OCI-LY1 (cell line): Measurements from ENCODE around the gene CD96.

Experiments used
- H2AFZ ChIP-seq: fragments of 200-600 bp; sonication (generic), shearing (Covaris generic); 2 replicates; pipeline ENCODE4 v1.6.0; 2014; ENCODE audit warnings: antibody characterized with exemption, mild to moderate bottlenecking, low read length
- H3F3A ChIP-seq: fragments of 200-600 bp; sonication (generic), shearing (Covaris generic); 2 replicates; pipeline ENCODE4 v1.6.0; 2014; ENCODE audit warnings: mild to moderate bottlenecking, antibody characterized with exemption, low read length, moderate library complexity; ENCODE audit not compliant: insufficient read depth
- H3K27ac ChIP-seq: fragments of 200-600 bp; sonication (generic); 2 replicates; pipeline ENCODE4 v1.5.1; 2014; ENCODE audit warnings: low read length, mixed run types, mild to moderate bottlenecking, low read depth; ENCODE audit not compliant: poor library complexity, severe bottlenecking
- H3K27me3 ChIP-seq: fragments of 200-600 bp; sonication (generic); 2 replicates; pipeline ENCODE4 v1.6.0; 2014; ENCODE audit warnings: antibody characterized with exemption, mild to moderate bottlenecking, low read length, moderate library complexity; ENCODE audit not compliant: insufficient read depth
- H3K36me3 ChIP-seq: fragments of 200-600 bp; sonication (generic); 2 replicates; pipeline ENCODE4 v1.6.1; 2014; ENCODE audit warnings: mild to moderate bottlenecking, antibody characterized with exemption, low read length, moderate library complexity, mixed read lengths; ENCODE audit not compliant: insufficient read depth
- H3K4me1 ChIP-seq: fragments of 200-600 bp; sonication (generic); 2 replicates; pipeline ENCODE4 v1.5.1; 2014; ENCODE audit warnings: mild to moderate bottlenecking, low read length, moderate library complexity; ENCODE audit not compliant: insufficient read depth, severe bottlenecking
- H3K4me2 ChIP-seq: fragments of 200-600 bp; sonication (generic), shearing (Covaris generic); 2 replicates; pipeline ENCODE4 v1.6.1; 2014; ENCODE audit warnings: low read length
- H3K4me3 ChIP-seq: fragments of 200-600 bp; sonication (generic); 2 replicates; pipeline ENCODE4 v1.5.1; 2014; ENCODE audit warnings: low read length, low read depth, mild to moderate bottlenecking, mixed read lengths; ENCODE audit not compliant: poor library complexity, severe bottlenecking
- H3K79me2 ChIP-seq: fragments of 200-600 bp; shearing (Covaris generic); 2 replicates; pipeline ENCODE4 v1.6.1; 2016; ENCODE audit warnings: mixed run types, low read length, mixed read lengths; ENCODE audit not compliant: insufficient read depth
- H3K9ac ChIP-seq: fragments of 200-600 bp; sonication (generic), shearing (Covaris generic); 2 replicates; pipeline ENCODE4 v1.6.1; 2014; ENCODE audit warnings: mild to moderate bottlenecking, low read length, mixed read lengths
- H3K9me2 ChIP-seq: fragments of 200-600 bp; sonication (generic), shearing (Covaris generic); 2 replicates; pipeline ENCODE4 v1.6.1; 2014; ENCODE audit warnings: low read depth, mild to moderate bottlenecking, low read length, mixed read lengths
- H3K9me3 ChIP-seq: fragments of 200-600 bp; shearing (Covaris generic); 2 replicates; pipeline ENCODE4 v1.6.1; 2014; ENCODE audit warnings: low read length, mixed read lengths
- H4K20me1 ChIP-seq: fragments of 200-600 bp; sonication (generic), shearing (Covaris generic); 2 replicates; pipeline ENCODE4 v1.6.0; 2016; ENCODE audit warnings: mild to moderate bottlenecking, low read length; ENCODE audit not compliant: insufficient read depth
- CTCF ChIP-seq: fragments of 200-600 bp; sonication (generic), shearing (Covaris generic); IDR thresholded peaks from 2 replicates; pipeline ENCODE4 v1.5.1; 2017; ENCODE audit warnings: mild to moderate bottlenecking, antibody characterized with exemption, low read length, moderate library complexity, mixed read lengths
- EZH2 ChIP-seq: fragments of 200-600 bp; sonication (generic), shearing (Covaris generic); IDR thresholded peaks from 2 replicates; pipeline ENCODE4 v1.8.0; 2017; ENCODE audit warnings: borderline replicate concordance, mixed run types, mild to moderate bottlenecking, antibody characterized with exemption, low read length, moderate library complexity, mixed read lengths

CD96 gene

GRCh38 chr3:111653766-111654165 is 111.8 kb downstream of the CD96 start:
- Histone ChIP-seq H4K20me1 (no peaks in the 10 kb centered on the region), H3K27ac (no peak overlapping the region), H3K9me3 (no peaks in the 10 kb centered on the region), H3K9me2 (no peaks in the 10 kb centered on the region), H3K79me2 (no peaks in the 10 kb centered on the region), H3K27me3 (no peaks in the 10 kb centered on the region), H3K4me2 (no peak overlapping the region), H3K36me3 (no peaks in the 10 kb centered on the region), H3K4me1 (no peaks in the 10 kb centered on the region), H3F3A (no peaks in the 10 kb centered on the region), H3K9ac (no peak overlapping the region), H3K4me3 (no peak overlapping the region), H2AFZ (no peak overlapping the region)
- TF ChIP-seq CTCF (no peak), EZH2 (no peak)

- H3K4me3 ChIP-seq, result no peak overlapping the region
- H3K4me2 ChIP-seq, result no peak overlapping the region
- H3K9me3 ChIP-seq, result peaks cover 8% of the 10 kb centered on the region; the same call in 1 of the 2 replicates
- no peaks in the 10 kb centered on the region for H4K20me1 ChIP-seq
- no peaks in the 10 kb centered on the region for H3K9me2 ChIP-seq
- no peaks in the 10 kb centered on the region for H3K79me2 ChIP-seq
- H3K4me1 ChIP-seq, result no peaks in the 10 kb centered on the region
- H3F3A ChIP-seq, result 0 out of 2 replicates have a peak, but pooled peaks cover 3% of the 10 kb centered on the region
- H3K27me3 ChIP-seq, result no peaks in the 10 kb centered on the region
- H3K36me3 ChIP-seq, result no peaks in the 10 kb centered on the region
- no peak overlapping the region for H2AFZ ChIP-seq
- H3K9ac ChIP-seq, result no peak overlapping the region
- TF ChIP-seq CTCF (no peak), EZH2 (no peak)
- no peak overlapping the region for H3K27ac ChIP-seq
These were observed 120.0 kb downstream of the CD96 start for GRCh38 chr3:111662012-111662411.

DNA sequence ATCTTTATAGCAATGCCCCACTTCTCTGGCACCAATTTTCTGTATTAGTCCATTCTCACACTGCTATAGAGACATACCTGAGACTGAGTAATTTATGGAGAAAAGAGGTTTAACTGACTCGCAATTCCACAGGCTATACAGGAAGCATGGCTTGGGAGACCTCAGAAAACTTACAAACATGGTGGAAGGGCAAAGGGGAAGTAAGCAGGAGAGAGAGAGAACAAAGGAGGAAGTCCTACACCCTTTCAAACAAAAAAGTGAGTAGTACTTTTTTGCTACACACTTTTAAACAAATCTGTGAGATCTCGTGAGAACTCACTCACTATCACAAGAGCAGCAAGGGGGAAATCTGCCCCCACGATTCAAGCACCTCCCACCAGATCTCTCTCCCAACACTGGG is 120.9 kb downstream of the CD96 start:
- Histone ChIP-seq H3K9ac (no peak overlapping the region), H2AFZ (no peak overlapping the region), H3F3A (0 out of 2 replicates have a peak, but pooled peaks cover 3% of the 10 kb centered on the region), H3K27ac (no peak overlapping the region), H3K9me2 (no peaks in the 10 kb centered on the region), H3K4me2 (no peak overlapping the region), H3K27me3 (no peaks in the 10 kb centered on the region), H3K4me1 (peaks cover 7% of the 10 kb centered on the region), H3K9me3 (peaks cover 8% of the 10 kb centered on the region; the same call in 1 of the 2 replicates), H3K79me2 (no peaks in the 10 kb centered on the region), H3K36me3 (no peaks in the 10 kb centered on the region), H3K4me3 (no peak overlapping the region), H4K20me1 (no peaks in the 10 kb centered on the region)
- TF ChIP-seq CTCF, result no peak
